ENCODE results near the gene FRMD4B. TPM values are rescaled to one million over a fixed set of nuclear protein-coding genes. Genes with fewer than 3 reads are reported as not detected.

The FRMD4B gene
- total RNA-seq, 1 donor from 2014 or later, result 31.3 TPM

DNA sequence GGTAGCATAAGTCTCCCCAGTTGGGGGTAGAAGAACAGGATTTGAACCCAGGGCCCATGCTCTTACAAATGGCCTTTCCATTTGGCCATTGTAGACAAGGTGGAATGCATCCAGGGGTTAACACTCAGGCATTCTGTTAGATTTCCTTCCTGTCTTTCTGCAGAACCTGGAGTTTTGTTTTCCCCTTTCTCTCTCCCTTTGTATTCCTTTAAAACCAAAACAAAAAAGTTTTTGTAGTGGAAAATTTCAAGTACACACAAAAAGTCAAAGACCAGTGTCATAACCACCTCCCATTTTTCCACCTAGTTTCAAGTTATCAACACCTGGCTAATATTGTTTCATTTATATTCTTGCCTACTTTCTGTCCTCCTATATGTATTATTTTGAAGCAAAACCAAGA is 26.0 kb downstream of the FRMD4B start:
- DNase-seq (ENCODE audit: low read depth) (no peak), FAIRE-seq (no peak)
- TF ChIP-seq, protein P1, sequence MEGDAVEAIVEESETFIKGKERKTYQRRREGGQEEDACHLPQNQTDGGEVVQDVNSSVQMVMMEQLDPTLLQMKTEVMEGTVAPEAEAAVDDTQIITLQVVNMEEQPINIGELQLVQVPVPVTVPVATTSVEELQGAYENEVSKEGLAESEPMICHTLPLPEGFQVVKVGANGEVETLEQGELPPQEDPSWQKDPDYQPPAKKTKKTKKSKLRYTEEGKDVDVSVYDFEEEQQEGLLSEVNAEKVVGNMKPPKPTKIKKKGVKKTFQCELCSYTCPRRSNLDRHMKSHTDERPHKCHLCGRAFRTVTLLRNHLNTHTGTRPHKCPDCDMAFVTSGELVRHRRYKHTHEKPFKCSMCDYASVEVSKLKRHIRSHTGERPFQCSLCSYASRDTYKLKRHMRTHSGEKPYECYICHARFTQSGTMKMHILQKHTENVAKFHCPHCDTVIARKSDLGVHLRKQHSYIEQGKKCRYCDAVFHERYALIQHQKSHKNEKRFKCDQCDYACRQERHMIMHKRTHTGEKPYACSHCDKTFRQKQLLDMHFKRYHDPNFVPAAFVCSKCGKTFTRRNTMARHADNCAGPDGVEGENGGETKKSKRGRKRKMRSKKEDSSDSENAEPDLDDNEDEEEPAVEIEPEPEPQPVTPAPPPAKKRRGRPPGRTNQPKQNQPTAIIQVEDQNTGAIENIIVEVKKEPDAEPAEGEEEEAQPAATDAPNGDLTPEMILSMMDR (IDR thresholded peaks at IDR 0.05; ENCODE audit: insufficient read depth, low read length, severe bottlenecking), result no peak
- Histone ChIP-seq H3K36me3 (ENCODE audit: control insufficient read depth, insufficient read depth, low read length) (no peaks in the 10 kb centered on the region), H3K4me3 (ENCODE audit: low read depth, low read length) (no peak overlapping the region), H3K27me3 (ENCODE audit: control insufficient read depth, insufficient read depth, low read length) (no peaks in the 10 kb centered on the region)

- no peaks in the 10 kb centered on the region for H3K27me3 ChIP-seq (ENCODE audit: control insufficient read depth, insufficient read depth, low read length)
- H3K4me3 ChIP-seq (ENCODE audit: low read depth, low read length), result no peak overlapping the region
- no peaks in the 10 kb centered on the region for H3K36me3 ChIP-seq (ENCODE audit: control insufficient read depth, insufficient read depth, low read length)
- FAIRE-seq, result no peak
- TF ChIP-seq, protein P1 (IDR thresholded peaks at IDR 0.05; ENCODE audit: insufficient read depth, low read length, severe bottlenecking), result no peak
- no peak for DNase-seq (ENCODE audit: low read depth)
Measured at GRCh38 chr3:69359339-69359893, 26.5 kb downstream of the FRMD4B start.

DNA sequence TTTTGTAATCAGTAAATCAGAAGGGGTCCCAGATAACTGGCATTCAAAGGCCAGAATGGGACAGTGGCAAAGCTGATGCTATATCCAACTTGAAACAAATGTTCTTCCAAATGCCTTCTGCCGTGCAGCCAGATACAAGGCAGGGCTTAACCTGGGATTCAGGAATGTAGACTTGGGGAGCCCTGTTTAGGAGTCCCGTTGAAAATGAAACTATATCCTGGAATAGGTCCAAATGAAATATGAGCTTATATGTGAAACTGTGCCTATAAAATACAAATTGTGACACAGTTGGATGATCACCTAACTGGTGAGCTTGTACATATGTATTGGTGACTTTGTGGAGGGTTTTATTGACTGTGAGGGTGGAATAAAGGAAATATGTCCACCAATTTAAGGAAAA is 28.7 kb downstream of the FRMD4B start:
- DNase-seq (ENCODE audit: low read depth), result peak; percentile 58
- TF ChIP-seq, protein P1 (IDR thresholded peaks at IDR 0.05; ENCODE audit: insufficient read depth, low read length, severe bottlenecking), result no peak
- Histone ChIP-seq H3K4me3 (ENCODE audit: low read depth, low read length) (no peak overlapping the region), H3K36me3 (ENCODE audit: control insufficient read depth, insufficient read depth, low read length) (no peaks in the 10 kb centered on the region), H3K27me3 (ENCODE audit: control insufficient read depth, insufficient read depth, low read length) (no peaks in the 10 kb centered on the region)
- FAIRE-seq, result no peak

DNA sequence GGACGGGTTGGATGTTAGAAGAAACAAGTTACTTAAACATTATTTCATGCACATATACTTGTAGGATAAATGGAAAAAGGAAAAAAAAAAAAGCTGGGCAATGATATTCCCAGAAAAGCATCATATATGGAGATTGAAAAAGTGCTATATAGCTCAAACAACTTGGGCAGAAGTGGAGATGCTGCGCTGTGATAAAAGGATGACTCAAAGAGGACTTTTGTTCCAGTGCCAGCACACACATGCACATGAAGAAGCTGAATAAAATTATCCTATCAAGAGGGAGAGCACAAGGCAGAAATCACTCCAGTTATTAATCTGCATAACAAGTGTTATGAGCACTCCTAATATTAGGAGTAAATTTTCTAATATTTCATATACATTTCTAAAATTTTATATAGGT is 30.9 kb downstream of the FRMD4B start:
- TF ChIP-seq, protein P1 (IDR thresholded peaks at IDR 0.05; ENCODE audit: insufficient read depth, low read length, severe bottlenecking), result no peak
- no peaks in the 10 kb centered on the region for H3K36me3 ChIP-seq (ENCODE audit: control insufficient read depth, insufficient read depth, low read length)

GRCh38 chr3:69353503-69353902 is 32.4 kb downstream of the FRMD4B start:
- no peak for FAIRE-seq
- no peaks in the 10 kb centered on the region for H3K27me3 ChIP-seq (ENCODE audit: control insufficient read depth, insufficient read depth, low read length)

More for the DNA sequence above, 30.9 kb downstream of the FRMD4B start:
- no peaks in the 10 kb centered on the region for H3K27me3 ChIP-seq (ENCODE audit: control insufficient read depth, insufficient read depth, low read length)
- H3K4me3 ChIP-seq (ENCODE audit: low read depth, low read length), result no peak overlapping the region
- DNase-seq (ENCODE audit: low read depth) (peak; percentile 15), FAIRE-seq (no peak)

More at GRCh38 chr3:69353503-69353902, 32.4 kb downstream of the FRMD4B start:
- no peaks in the 10 kb centered on the region for H3K36me3 ChIP-seq (ENCODE audit: control insufficient read depth, insufficient read depth, low read length)
- no peak overlapping the region for H3K4me3 ChIP-seq (ENCODE audit: low read depth, low read length)
- TF ChIP-seq, protein P1 (IDR thresholded peaks at IDR 0.05; ENCODE audit: insufficient read depth, low read length, severe bottlenecking), result no peak
- DNase-seq (ENCODE audit: low read depth), result no peak

Data from bronchial epithelial cell (primary cell).